AG20443 (cell line): ENCODE results near the gene RAB5IF.
"Not testable (repeated sequence)": the region's sequence is repeated elsewhere in the genome, so short reads cannot be mapped to it uniquely, and the experiment has no call there.

Experiments used
- DNase-seq: peaks from one replicate; pipeline ENCODE4 v3.0.0; 2012; ENCODE audit warnings: low spot score, mixed read lengths

Gene RAB5IF

GRCh38 chr20:36585410-36586125 is 20.0 kb upstream of the RAB5IF start:
- peak; percentile 59 for DNase-seq

GRCh38 chr20:36587388-36588070 is 18.1 kb upstream of the RAB5IF start:
- DNase-seq, result no peak

DNA sequence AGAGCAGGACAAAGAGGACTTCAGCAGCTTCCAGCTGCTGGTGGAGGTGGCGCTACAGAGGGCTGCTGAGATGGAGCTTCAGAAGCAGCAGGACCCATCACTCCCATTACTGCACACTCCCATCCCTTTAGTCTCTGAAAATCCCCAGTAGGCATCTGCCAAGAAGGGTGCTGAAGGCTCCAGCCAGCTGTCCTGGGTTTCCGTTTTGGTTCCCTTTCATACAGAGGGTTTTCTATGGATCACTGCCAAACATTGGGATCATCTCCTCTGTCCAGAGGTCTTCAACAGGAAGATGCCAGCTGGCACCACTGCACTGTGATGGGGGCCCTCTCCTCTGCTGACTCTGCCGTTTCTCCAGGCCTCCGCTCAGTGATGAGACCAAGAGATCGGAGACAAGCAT is 14.3 kb upstream of the RAB5IF start:
- DNase-seq, result no peak

- DNase-seq, result peak; percentile 56
Observed at GRCh38 chr20:36591854-36592641, 13.5 kb upstream of the RAB5IF start.

- DNase-seq, result no peak
Observed at GRCh38 chr20:36593347-36593929, 12.1 kb upstream of the RAB5IF start.

GRCh38 chr20:36599912-36600345 is 5.7 kb upstream of the RAB5IF start:
- no peak for DNase-seq

GRCh38 chr20:36601540-36601939 is 4.0 kb upstream of the RAB5IF start:
- DNase-seq, result no peak

GRCh38 chr20:36604952-36605398 is 604 bp upstream of the RAB5IF start:
- no peak for DNase-seq

DNA sequence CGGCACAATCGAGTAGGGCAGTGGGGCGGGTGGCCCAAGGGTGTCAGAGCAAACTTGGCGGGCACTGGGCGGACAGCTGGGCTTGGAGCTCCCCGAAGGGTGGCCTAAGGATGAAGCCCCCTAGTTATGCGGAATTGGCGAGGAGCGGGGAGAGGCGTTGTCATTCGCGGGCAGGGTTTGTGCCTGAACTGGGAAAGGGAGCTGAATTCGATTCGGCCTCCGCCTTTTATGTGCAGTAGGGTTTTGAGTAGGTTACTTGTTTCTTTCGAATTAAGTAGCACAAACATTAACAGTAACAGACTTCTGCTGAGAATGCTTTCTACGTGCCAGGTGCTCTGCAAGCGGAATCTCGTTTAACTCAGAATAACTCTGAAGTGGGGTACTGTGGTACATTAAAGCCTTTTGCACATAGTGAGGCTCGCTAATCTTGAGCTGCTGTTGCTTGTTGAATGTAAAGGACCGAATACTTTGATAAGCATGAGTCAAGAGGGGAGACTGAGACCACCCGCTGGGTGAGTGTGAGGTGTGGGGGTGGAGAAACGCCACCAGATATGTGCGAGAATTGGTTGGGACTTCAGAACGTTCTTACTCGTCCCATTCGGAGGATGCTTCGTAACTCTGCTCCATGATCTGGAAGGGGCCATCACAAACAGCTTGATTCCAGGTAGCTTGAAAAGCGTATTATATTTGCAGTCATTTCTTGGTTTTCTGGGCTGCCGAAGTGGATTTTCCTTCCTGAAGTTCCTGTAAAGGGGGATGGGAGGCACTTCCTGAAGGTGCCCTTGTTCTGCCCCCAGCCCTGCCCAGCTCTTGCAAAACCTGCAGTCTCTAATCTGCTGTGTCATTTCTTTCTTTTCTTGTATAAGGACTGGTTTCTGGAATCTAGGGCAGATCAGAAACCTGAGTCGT is 833 bp downstream of the RAB5IF start:
- no peak for DNase-seq

GRCh38 chr20:36607586-36608387 is 2.2 kb downstream of the RAB5IF start:
- no peak for DNase-seq

DNA sequence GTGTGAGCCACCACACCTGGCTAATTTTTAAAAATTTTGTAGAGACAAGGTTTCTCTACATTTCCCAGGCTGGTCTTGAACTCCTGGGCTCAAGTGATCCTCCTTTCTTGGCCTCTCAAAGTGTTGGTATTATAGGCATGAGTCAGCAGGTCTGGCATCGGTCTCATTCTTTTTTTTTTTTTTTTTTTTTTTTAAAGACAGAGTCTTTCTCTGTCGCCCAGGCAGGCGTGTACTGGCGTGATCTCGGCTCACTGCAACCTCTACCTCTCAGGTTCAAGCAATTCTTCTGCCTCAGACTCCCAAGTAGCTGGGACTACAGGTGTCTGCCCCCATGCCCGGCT is 2.8 kb downstream of the RAB5IF start:
- DNase-seq, result not testable (repeated sequence)

DNA sequence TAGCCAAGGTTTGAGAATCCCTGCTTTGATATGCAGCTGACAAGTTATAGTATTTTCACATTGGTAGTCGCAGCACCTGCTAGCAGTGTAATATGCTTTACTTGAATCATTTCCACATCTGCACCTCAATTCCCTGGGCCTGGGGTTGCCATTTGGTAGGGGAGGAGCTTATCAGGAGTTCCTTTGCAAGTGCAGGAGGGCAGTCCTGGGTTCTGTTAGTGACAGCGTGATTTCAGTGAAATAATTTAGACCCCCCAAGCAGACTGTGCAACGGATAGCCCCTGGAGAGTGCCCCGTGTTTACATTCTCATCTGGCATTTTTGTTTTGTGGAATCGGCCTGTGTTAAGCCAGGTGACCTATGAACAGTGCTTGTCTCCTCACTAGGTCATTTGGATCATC is 6.0 kb downstream of the RAB5IF start:
- no peak for DNase-seq

DNA sequence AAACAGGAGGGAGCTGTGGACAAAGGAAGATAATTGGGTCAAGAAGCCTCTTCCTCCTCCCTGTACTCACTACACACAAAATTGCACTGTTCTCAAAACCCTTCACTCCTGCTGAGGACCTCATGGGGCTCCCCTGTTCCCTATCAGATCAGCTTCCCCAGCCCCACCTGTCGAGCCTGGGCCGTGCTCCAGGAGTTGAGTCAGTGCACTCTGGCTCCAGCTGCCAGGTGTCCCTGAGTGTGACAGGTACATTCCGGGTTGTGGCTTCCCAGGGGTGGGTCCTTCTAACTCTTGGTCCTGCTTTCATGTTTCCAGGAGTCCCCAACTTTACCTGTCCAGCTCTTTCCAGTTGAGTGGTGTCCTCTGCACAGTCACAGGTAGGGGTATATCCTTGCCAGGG is 8.4 kb downstream of the RAB5IF start:
- no peak for DNase-seq

- no peak for DNase-seq
Observed at GRCh38 chr20:36614781-36615557, 9.4 kb downstream of the RAB5IF start.

DNA sequence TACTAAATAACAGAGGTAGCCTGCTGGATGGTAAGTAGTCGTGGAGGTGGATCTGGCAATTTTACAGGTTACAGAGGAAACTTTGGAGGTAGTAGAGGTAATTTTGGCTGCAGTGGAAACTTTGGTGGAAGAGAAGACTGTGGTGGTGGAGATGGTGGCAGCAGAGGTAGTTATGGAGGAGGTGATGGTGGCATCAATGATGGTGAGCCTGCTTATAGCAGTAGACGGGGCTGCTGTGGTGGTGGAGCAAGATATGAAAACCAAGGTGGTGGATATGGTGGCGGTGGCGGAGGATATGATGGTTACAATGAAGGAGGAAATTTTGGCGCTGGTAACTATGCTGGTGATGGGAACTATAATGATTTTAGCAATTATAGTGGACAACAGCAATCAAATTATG is 15.3 kb downstream of the RAB5IF start:
- DNase-seq, result no peak

GRCh38 chr20:36623444-36623843 is 17.9 kb downstream of the RAB5IF start:
- no peak for DNase-seq

GRCh38 chr20:36624068-36624943 is 18.7 kb downstream of the RAB5IF start:
- no peak for DNase-seq

DNA sequence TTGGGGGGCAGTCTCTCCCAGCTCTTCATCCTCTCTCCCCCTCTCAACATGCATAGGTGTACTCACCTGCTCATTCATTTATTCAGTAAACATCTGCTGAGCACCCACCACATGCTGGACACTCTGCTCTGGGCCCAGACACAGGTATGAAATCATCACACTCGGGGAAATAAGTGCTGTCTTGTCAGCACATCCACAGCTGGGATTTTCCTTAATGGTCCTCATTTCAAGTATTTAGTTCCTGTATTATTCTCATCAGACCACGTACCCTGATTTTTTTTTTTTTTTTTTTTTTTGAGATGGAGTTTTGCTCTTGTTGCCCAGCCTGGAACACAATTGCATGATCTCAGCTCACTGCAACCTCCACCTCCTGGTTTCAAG is 19.4 kb downstream of the RAB5IF start:
- DNase-seq, result no peak

DNA sequence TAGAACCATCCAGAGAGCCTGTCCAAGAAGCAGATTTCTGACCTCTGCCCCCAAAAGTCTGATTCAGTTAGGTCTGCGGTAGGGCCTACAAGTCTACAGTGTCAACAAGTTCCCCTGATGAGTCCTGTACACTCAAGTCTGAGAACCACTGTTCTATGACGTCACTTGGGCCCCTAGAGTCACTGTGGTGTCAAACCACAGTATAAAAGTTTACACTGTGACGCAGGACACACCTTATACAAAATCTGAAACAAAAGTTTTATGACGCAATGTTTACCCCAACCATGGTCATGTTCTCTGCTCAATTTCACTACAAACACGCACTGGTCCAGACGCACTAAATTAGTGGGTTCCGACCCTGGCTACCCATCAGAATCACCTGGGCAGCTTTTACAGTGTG is 22.5 kb downstream of the RAB5IF start:
- no peak for DNase-seq
